HG02588 (cell line): ENCODE results near the gene OFD1.
"Not testable (repeated sequence)": the region's sequence is repeated elsewhere in the genome, so short reads cannot be mapped to it uniquely, and the experiment has no call there.

Source experiments
- ATAC-seq: cut with Tn5 transposase; IDR thresholded peaks from one replicate; pipeline ENCODE4 v1.9.1; 2021; ENCODE audit warnings: mild to moderate bottlenecking, moderate library complexity; ENCODE audit not compliant: unreplicated experiment

Gene OFD1

DNA sequence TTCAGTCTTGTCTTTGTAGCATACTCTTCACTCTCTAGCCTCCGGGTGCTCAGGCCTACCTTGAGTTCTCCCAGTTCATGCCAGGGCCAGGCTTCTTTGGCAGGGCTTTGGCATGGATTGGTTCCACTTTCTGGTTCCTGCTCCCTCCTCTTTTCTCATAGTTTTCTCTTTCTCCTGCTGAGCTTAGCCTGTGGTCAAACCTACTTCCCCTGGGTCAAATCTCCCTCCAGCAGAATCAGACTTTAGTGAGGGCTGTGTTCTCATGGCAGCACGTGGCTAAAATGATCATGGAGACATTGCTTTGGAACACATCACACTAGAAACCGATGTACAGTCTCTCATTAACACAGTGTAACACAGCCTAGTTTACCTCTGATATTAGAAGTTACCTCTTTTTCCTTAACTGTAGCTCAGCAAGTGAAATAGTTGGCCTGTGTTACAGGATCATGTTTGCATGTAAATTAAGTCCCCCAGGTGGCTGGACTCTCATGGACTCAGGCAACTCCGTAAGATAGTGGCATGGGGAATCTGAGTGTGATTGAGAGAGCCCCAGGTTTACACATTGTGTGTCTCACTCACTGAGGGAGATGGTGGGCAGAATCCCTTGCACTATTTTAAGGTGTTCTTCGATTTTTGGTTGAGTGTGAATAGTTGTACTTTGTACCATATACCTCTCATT, 32.3 kb upstream of the OFD1 start:
- ATAC-seq = no peak

DNA sequence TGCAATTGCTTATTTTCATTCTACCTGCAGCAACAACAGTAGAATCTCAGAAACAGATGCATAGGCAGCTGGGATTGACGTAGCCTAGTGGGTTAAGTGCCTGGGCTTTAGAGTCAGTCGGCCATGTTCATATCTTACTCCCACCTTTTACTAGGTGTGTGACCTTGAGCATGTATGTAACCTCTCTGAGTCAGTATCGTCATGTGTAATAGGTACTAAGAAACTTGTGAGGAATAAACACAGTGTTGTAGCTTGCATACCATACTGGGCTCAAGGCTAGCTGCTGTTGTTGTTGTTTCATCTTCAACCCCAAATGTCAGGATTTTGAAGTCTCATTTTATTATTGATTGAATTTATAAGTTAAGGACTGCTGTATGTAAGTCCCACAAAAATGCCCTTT, 31.4 kb upstream of the OFD1 start:
- no peak for ATAC-seq

DNA sequence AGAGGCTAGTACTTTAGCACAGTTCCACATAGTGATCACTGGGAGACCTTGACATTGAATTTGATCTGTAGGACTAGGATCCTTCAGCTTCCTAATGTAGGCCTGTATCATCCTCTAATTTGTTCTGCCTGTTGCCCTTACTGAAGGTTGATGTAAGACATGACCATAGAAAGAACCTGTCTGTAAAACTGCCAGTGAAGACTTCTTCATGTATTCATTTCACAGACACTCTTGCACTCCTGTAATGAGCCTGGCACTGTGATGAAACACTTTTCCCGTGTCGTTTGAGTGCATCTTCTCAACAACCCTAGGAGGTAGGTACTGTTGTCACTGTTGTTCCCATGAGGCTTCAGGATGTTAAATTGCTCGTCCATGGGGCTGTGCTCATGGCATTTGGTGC, 31.0 kb upstream of the OFD1 start:
- no peak for ATAC-seq

DNA sequence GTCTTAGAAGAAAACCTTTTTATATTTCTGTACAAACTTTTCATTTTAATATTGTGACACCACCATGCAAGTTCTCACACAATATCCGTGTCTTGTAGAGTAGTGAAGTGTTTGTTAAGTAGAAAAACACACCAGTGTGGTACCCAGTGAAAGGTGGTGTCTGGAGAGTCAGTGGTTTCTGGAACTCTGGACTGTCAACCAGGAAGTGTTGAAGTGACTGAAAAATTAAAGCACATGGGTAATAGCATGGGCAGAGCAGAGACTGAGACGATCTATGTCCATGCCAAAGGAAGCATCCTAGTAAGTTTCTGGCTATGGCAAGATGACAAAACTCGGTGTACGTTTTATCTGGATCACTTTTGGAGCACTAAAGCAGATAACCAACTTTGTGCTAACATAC, 23.4 kb upstream of the OFD1 start:
- ATAC-seq = no peak

DNA sequence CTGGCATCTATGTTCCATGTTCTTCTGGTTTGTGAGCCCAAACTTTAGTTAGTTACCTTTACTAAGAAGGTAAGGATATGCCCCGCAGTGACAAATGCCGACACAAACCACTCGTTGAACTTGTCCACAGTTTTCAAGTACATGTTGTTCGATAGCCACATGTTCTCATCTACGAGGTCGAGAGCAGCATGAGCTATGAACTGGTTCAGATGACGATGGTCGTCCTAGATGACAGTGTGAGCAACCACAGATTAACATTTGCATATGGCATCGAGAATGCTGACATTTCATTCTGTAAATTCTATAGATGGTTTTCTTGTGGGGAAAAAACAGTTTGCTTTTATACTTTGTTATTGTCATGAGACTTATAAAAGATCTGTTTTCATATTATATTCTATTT, 18.1 kb upstream of the OFD1 start:
- ATAC-seq = no peak

DNA sequence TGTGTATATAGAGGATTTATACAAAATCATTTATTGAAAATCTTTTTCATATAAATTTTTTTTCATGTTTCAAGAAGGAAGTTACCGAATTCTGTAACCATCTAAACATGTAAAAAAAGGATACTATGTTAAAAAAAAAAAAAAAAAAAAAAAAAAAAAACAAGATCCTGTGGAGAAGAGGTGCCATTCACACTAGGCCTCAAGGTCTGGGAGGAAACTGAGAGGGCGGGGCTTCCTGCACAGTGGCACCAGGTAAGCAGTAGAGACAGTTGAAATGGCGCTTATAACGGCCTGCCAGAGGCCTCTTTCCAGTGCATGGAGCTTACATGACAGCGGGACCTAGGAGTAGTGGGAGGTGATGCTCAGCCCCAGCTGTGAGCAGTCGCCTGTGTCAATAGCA, 17.6 kb upstream of the OFD1 start:
- no peak for ATAC-seq

DNA sequence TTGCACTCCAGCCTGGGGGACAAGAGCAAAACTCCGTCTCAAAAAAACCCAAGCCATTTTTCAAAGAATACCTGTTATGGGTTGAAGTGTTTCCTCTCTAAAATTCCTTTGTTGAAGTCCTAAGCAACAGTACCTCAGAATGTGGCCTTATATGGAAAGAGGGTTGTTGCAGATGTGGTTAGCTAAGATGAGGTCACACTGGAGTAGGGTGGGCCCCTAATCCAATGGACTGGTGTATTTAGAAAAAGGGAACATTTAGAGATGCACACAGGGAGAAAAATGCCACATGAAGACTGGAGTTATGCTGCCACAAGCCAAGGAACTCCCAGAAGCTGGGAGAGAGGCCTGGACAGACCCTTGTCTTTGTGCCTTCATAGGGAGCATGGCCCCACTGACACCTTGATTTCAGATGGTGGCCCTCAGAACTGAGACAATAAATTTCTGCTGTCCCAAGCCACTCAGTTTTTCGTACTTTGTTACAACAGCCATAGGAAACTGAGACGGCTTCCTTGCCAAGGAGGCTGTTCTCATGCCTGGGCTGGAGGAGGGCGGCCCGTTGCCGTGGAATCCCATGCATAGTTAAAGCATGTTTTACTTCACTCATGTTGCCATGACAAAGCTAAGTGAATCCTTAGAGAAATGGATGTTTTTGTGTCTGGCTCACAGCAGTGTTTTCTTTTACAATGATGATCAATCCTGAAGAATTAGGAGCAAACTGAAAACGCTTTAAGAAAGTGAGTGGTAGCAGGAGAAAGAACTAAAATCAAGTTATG, 16.7 kb upstream of the OFD1 start:
- no peak for ATAC-seq

DNA sequence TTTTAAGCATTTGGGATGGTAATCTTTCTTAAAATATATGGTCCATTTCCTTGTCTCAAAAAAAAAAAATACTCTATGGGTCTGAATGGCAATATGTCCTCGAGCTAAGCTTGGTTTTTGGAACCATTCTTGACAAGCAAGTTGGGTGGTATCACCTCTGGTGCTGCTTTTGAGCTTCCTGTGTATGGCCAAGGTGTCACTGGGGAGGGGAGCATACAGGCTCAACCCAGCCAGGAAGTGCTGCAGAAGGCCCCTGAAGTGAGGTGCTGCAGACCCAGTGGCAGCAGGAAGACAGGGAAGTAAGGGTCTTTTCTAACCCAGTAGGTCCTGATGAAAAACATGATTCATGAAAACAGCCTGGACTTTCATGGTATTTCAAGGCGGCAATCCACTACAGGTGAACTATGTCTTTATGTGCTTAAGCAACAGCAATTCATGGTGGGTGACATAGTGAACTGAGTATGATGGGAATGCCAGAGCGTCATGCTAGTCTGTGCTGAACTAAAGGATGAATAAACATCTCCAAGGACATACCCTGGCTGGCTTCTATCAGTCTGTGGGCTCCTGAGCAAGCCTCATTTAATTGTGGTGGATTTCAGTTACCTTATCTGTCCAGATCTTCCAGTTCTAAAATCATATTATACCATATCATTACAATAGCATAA, 15.2 kb upstream of the OFD1 start:
- no peak for ATAC-seq

DNA sequence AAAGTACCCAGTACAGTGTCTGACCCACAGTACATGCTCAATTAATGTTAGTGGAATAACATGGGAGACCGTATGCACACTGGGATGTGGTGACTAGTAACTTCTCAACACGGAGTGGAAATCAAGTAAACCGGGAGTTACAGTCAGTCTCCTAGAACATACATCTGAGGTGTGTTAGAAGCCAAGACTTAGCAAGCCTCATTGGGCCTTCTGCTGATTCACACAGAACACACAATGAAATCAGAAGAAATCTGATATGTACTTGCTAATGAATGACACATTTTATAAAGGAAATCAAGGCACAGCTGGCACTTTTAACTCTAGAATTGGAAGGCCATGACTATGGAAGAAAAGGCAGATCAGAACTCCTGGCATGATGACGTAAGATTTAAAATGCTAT, 13.2 kb upstream of the OFD1 start:
- no peak for ATAC-seq

DNA sequence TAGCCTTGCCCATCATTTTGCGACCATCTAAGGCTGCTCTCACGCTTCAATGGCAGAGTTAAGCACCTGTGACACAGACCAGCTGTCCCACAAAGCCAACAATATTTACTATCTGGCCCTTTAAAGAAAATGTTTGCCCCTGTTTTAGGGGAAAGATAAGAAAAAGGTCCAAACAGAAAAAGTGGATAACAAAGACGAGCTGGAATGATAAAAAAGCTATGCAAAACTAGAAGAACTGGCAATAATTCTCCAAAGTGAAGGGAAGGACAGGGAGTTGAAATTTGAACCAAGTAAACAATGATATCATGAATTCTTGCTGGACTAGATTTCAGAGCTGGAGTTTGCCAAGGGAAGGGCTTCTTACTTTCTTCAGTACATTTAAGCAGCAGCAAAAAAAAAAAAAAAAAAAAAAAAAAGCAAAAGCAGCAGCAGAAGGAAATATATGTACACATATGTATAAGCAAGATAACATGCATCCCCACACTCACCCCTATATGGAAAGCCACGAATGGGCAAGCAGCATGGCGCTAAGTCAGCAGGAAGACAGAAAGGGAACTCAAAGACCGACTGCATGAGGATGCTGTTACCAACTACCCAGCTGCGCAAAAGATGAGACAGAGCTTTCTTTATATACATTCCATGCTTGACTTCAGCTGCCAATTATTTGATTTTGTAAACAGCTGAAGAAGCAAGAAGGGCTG, 12.6 kb upstream of the OFD1 start:
- ATAC-seq = no peak

DNA sequence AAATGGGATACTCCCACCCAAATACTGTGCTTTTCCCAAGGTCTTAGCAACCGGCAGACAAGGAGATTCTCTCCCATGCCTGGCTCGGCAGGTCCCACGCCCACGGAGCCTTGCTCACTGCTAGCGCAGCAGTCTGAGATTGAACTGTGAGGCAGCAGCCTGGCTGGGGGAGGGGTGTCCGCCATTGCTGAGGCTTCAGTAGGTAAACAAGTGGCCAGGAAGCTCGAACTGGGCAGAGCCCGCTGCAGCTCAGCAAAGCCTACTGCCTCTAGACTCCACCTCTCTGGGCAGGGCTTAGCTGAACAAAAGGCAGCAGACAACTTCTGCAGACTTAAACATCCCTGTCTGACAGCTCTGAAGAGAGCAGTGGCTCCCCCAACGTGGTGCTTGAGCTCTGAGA, 9.7 kb upstream of the OFD1 start:
- not testable (repeated sequence) for ATAC-seq

DNA sequence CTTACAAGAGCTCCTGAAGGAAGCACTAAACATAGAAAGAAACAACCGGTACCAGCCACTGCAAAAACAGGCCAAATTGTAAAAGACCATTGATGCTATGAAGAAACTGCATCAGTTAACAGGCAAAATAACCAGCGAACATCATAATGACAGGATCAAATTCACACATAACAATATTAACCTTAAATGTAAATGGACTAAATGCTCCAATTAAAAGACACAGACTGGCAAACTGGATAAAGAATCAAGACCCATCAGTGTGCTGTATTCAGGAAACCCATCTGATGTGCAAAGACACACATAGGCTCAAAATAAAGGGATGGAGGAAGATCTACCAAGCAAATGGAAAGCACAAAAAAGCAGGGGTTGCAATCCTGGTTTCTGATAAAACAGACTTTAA, 8.0 kb upstream of the OFD1 start:
- ATAC-seq = not testable (repeated sequence)

DNA sequence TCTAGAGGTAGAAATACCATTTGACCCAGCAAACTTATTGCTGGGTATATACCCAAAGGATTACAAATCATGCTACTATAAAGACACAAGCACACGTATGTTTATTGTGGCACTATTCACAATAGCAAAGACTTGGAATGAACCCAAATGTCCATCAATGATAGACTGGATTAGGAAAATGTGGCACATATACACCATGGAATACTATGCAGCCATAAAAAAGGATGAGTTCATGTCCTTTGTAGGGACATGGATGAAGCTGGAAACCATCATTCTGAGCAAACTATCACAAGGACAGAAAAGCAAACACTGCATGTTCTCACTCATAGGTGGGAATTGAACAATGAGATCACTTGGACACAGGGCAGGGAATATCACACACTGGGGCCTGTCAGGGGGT, 4.0 kb upstream of the OFD1 start:
- not testable (repeated sequence) for ATAC-seq

DNA sequence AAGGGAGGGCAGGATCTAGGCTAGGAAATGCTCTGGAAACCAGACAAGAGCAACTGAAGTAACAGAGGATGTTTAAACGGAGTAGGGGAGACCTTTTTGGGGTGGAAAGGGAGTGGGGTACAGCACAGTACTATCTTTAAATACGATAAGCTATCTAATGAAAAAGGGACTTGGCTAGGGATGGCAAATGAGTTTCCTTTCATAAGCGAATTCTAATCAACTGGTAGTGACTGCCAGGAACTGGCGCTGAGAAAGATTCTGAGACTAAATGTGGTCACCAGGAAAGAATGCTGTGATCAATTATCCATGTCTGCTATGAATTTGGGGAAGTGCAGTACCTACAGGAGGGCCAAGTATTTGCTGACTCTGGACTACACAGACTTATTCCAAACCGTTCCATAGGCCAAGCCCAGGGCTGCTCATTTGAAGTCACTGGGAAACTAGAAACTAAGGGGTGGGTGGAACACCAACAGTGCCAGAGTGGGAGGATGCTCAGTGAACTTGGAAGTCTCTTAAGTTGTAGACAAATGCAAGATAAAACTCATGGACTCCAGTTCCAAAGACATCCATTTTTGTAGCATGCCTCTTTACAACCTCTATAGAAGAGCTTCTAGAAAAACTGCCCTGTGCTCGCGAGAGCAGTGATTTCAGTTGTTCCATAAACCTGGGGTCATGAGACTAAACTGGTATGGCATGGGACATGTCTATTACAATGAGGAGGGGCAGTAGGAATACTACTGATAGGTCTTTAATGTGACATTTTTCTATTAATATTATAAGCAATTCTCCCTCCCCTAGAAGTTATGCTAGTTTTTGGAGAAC, 2.1 kb upstream of the OFD1 start:
- no peak for ATAC-seq

DNA sequence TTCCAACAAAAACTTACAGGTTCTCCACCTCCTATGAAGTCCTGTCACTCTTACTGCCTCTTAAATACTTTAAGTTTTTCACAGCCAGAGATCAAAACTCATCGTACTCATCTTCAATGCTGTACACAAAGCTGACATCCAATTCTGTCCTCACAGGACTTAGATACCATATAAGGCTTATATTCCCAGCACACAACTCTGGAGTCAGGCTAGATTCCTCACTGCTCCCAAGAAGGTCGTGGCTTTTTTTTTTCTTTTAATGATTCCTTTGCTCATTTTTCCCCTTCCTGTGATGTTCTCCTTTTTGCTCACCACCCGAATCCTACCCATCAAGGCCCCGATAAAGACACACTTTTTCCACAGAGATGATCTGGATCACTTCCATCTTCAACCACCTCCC, 1.0 kb upstream of the OFD1 start:
- no peak for ATAC-seq

DNA sequence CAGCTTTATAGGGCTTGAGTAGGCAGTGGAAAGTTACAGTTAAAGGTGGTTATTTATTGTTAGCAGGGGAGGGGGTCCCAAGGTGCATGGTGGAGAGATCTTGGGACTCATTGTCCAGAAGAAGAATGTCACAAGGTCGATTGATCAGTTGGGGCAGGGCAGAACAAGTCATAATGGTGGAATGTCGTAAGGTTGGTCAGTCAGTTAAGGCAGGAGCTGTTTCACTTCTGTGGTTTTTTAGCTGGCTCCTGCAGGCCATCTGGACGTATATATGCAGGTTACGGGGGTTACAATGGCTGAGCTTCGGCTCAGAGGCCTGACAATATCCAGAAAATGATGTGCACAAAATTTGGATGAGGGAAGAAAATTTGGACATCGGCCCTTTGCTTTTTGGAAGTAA, 7.1 kb downstream of the OFD1 start:
- no peak for ATAC-seq

DNA sequence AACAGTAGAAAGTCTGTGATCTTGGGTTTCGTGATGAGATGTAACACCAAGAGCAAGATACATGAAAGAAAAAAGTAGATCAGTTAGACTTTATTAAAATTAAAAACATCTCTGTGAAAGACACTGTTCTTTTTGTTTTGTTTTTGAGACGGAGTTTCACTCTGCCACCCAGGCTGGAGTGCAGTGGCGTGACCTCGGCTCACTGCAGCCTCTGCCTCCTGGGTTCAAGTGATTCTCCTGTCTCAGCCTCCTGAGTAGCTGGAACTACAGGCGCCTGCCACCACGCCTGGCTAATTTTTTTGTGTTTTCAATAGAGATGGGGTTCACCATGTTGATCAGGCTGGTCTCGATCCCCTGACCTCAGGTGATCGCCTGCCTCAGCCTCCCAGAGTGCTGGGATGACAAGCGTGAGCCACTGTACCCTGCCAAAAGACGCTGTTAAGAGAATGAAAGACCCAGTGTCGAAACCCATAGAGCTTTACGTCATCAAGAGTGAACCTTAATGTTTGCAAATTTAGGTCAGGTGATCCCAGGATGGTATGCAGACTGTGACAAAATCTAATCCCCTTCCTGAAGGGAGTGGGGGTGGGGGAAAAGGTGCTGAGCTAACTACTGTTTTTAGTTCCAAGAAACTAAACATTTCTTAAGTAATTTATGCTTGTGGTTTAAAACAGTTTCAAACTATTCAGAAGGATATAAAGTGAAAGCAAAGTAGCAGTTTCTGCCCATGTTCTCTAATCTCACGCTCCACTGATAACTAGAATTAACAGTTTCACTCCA, 8.0 kb downstream of the OFD1 start:
- peak; percentile 91 for ATAC-seq

DNA sequence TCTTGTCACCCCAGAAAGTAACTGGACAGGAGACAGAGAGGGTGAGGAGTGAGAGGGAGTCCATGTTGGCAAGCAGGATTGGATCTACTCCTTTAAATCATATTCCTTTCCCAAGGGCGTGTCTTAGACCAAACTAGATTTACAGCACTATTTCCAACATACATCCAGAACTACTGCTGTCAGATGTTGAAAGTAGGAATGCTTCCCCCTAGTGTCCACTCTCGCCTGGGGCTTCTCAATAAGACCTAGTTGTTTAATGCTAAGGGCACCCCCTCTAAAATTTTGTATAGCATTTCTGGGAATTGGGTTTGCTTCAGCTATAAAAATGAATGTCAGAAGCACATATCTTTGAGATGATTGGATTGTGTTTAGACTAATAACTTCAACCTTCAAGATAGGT, 13.3 kb downstream of the OFD1 start:
- ATAC-seq = no peak

DNA sequence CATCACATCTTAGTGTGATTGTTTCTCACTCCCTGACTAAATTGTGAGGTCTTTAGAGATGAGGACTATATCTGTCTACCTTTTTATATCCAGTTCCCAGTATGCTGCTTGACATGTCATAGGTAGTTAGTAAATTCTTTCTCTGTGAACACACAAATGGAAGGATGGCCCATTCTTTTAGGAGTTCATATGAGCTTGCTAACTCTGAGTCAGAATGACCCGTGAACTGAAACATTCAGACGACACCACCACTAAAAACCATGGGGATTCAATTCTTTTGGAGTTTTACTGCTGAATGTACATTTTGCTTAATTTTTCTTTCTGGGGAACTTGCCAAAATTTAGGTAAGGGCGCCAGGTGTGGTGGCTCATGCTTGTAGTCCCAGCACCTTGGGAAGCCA, 13.9 kb downstream of the OFD1 start:
- ATAC-seq = no peak

DNA sequence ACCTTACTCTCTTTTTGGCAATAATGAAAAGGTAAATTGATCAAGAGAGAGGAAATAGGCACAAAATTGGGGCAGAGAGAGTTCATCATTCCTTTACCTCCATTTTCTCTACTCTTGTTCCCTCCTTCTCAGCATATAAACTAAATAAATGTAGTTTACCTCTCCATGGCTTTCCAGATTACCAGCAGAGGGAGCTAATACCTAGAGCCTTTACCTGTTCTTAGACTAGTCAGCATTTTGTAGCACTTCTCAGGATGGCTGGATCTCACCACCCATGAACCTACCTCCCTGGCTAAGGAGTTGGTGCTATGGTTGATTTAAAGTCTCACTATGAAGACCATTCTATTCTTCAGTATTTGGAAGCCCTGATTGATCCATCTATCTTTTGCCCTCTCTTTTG, 15.7 kb downstream of the OFD1 start:
- ATAC-seq = no peak
